ENCODE measurements around the gene IRF8.

Gene IRF8

GRCh38 chr16:85921026-85921425 lies 22.1 kb downstream of the IRF8 start:
- no peak for TF ChIP-seq CTCF (IDR thresholded peaks at IDR 0.05; ENCODE audit: low read depth, low read length)
- Histone ChIP-seq H3K27me3 (peaks cover 79% of the 10 kb centered on the region), H3K9me3 (no peaks in the 10 kb centered on the region), H3K36me3 (no peaks in the 10 kb centered on the region), H3K4me1 (no peaks in the 10 kb centered on the region), H3K4me3 (ENCODE audit: low read depth, low read length) (no peak overlapping the region)
- DNase-seq, result no peak

GRCh38 chr16:85923153-85924021 lies 24.4 kb downstream of the IRF8 start:
- no peaks in the 10 kb centered on the region for H3K4me1 ChIP-seq
- TF ChIP-seq CTCF (IDR thresholded peaks at IDR 0.05; ENCODE audit: low read depth, low read length), result no peak
- no peak for DNase-seq
- no peaks in the 10 kb centered on the region for H3K9me3 ChIP-seq
- H3K27me3 ChIP-seq, result peaks cover 95% of the 10 kb centered on the region
- no peaks in the 10 kb centered on the region for H3K36me3 ChIP-seq
- H3K4me3 ChIP-seq (ENCODE audit: low read depth, low read length), result no peak overlapping the region

- no peak for DNase-seq
- H3K36me3 ChIP-seq, result no peaks in the 10 kb centered on the region
- H3K4me1 ChIP-seq, result no peaks in the 10 kb centered on the region
- H3K4me3 ChIP-seq (ENCODE audit: low read depth, low read length), result no peak overlapping the region
- peaks cover 95% of the 10 kb centered on the region for H3K27me3 ChIP-seq
- TF ChIP-seq CTCF (IDR thresholded peaks at IDR 0.05; ENCODE audit: low read depth, low read length), result no peak
- H3K9me3 ChIP-seq, result no peaks in the 10 kb centered on the region
These were observed 25.7 kb downstream of the IRF8 start for GRCh38 chr16:85924675-85925074.

GRCh38 chr16:85926370-85926769 lies 27.4 kb downstream of the IRF8 start:
- H3K4me3 ChIP-seq (ENCODE audit: low read depth, low read length), result no peak overlapping the region
- H3K36me3 ChIP-seq, result no peaks in the 10 kb centered on the region
- H3K27me3 ChIP-seq, result peaks cover 97% of the 10 kb centered on the region
- H3K4me1 ChIP-seq, result no peaks in the 10 kb centered on the region
- DNase-seq, result no peak
- no peak for TF ChIP-seq CTCF (IDR thresholded peaks at IDR 0.05; ENCODE audit: low read depth, low read length)
- no peaks in the 10 kb centered on the region for H3K9me3 ChIP-seq

GRCh38 chr16:85927371-85927770 lies 28.4 kb downstream of the IRF8 start:
- no peak for DNase-seq
- TF ChIP-seq CTCF (IDR thresholded peaks at IDR 0.05; ENCODE audit: low read depth, low read length), result no peak
- no peaks in the 10 kb centered on the region for H3K4me1 ChIP-seq
- H3K27me3 ChIP-seq, result peaks cover 97% of the 10 kb centered on the region
- H3K36me3 ChIP-seq, result no peaks in the 10 kb centered on the region
- no peak overlapping the region for H3K4me3 ChIP-seq (ENCODE audit: low read depth, low read length)
- no peaks in the 10 kb centered on the region for H3K9me3 ChIP-seq

GRCh38 chr16:85927959-85928358 lies 29.0 kb downstream of the IRF8 start:
- H3K4me3 ChIP-seq (ENCODE audit: low read depth, low read length), result no peak overlapping the region
- H3K9me3 ChIP-seq, result no peaks in the 10 kb centered on the region
- no peak for TF ChIP-seq CTCF (IDR thresholded peaks at IDR 0.05; ENCODE audit: low read depth, low read length)
- H3K4me1 ChIP-seq, result no peaks in the 10 kb centered on the region
- no peak for DNase-seq
- H3K36me3 ChIP-seq, result no peaks in the 10 kb centered on the region
- peaks cover 97% of the 10 kb centered on the region for H3K27me3 ChIP-seq
